ENCODE results near the gene TMEM150C.
A peak's percentile ranks its signal among the peaks of the same experiment; 100 is the strongest.

The TMEM150C gene

GRCh38 chr4:82469791-82470345 lies 91.9 kb downstream of the TMEM150C start:
- no peak for DNase-seq

GRCh38 chr4:82467471-82467870 lies 94.3 kb downstream of the TMEM150C start:
- DNase-seq: no peak

GRCh38 chr4:82463221-82463620 lies 98.6 kb downstream of the TMEM150C start:
- no peak for DNase-seq

- DNase-seq: peak in 1 of 2 experiments; percentile 30
Measured at GRCh38 chr4:82462415-82462831, 99.4 kb downstream of the TMEM150C start.

- DNase-seq: no peak
Measured at GRCh38 chr4:82461710-82462109, 100.1 kb downstream of the TMEM150C start.

GRCh38 chr4:82458729-82459128 lies 103.1 kb downstream of the TMEM150C start:
- no peak for DNase-seq

GRCh38 chr4:82457266-82457665 lies 104.5 kb downstream of the TMEM150C start:
- no peak for DNase-seq

- no peak for DNase-seq
Measured at GRCh38 chr4:82452026-82452425, 109.8 kb downstream of the TMEM150C start.

- no peak for DNase-seq
Measured at GRCh38 chr4:82450966-82451755, 110.6 kb downstream of the TMEM150C start.

- DNase-seq: no peak
Measured at GRCh38 chr4:82447886-82448285, 113.9 kb downstream of the TMEM150C start.

GRCh38 chr4:82439088-82439487 lies 122.7 kb downstream of the TMEM150C start:
- no peak for DNase-seq

GRCh38 chr4:82437285-82438005 lies 124.3 kb downstream of the TMEM150C start:
- no peak for DNase-seq

GRCh38 chr4:82436780-82437179 lies 125.0 kb downstream of the TMEM150C start:
- no peak for DNase-seq

GRCh38 chr4:82436130-82436529 lies 125.7 kb downstream of the TMEM150C start:
- DNase-seq: no peak

GRCh38 chr4:82434949-82435348 lies 126.8 kb downstream of the TMEM150C start:
- DNase-seq: no peak

- DNase-seq: no peak
Measured at GRCh38 chr4:82433791-82434190, 128.0 kb downstream of the TMEM150C start.

Data from cerebellar nuclear complex (tissue), 1 donor.